Stomach smooth muscle (tissue), 2 donors: ENCODE measurements around the gene HK2.
"Not testable (repeated sequence)": the region's sequence is repeated elsewhere in the genome, so short reads cannot be mapped to it uniquely, and the experiment has no call there.

ENCODE experiments used
- H3K27ac ChIP-seq: one replicate; pipeline ENCODE4 v1.7.0; 2013; ENCODE audit warnings: mild to moderate bottlenecking, low read length, inconsistent platforms
- H3K27me3 ChIP-seq, 2 donors: one replicate each; pipeline ENCODE4 v1.7.0; 2013; ENCODE audit warnings: low read length in 2 of 2; ENCODE audit not compliant: insufficient read depth in 2 of 2, control insufficient read depth in 1 of 2
- H3K36me3 ChIP-seq, 2 donors: one replicate each; pipeline ENCODE4 v1.7.0; 2013; ENCODE audit warnings: low read length in 2 of 2; ENCODE audit not compliant: control insufficient read depth in 2 of 2, insufficient read depth in 2 of 2
- H3K4me1 ChIP-seq: one replicate; pipeline ENCODE4 v1.7.0; 2013; ENCODE audit warnings: low read length; ENCODE audit not compliant: control insufficient read depth, insufficient read depth
- H3K4me3 ChIP-seq, 2 donors: one replicate each; pipeline ENCODE4 v1.7.0; 2013; ENCODE audit warnings: low read length in 2 of 2
- H3K9ac ChIP-seq, 2 donors: one replicate each; pipeline ENCODE4 v1.7.0; 2013; ENCODE audit warnings: low read length in 2 of 2, mild to moderate bottlenecking in 1 of 2
- H3K9me3 ChIP-seq, 2 donors: one replicate each; pipeline ENCODE4 v1.7.0; 2013; ENCODE audit warnings: low read length in 2 of 2; ENCODE audit not compliant: control insufficient read depth in 2 of 2
- donor health status: healthy.
- donor health status: Pancreatic carcinoma.

The HK2 gene

GRCh38 chr2:74833418-74834233 lies at the start of gene HK2:
HK2 (plus strand) TSS chr2:74834127; CDS start chr2:74834581, 454 bp downstream.
- Histone ChIP-seq H3K4me3 (peak within 1 kb of the TSS; percentile 62 to 76), H3K27ac (no peak within 1 kb of the TSS), H3K4me1 (peaks cover 18% of the 10 kb centered on the region), H3K9me3 (no peaks in the 10 kb centered on the region), H3K27me3 (peaks cover 2 to 28% of the 10 kb centered on the region in 2 donors), H3K9ac (peak within 1 kb of the TSS in 1 of 2 donors; percentile 53), H3K36me3 (no peaks in the 10 kb centered on the region)

GRCh38 chr2:74789271-74789670 lies 44.7 kb upstream of the HK2 start:
- Histone ChIP-seq H3K27ac (no peak overlapping the region), H3K9ac (no peak overlapping the region), H3K4me3 (no peak overlapping the region), H3K27me3 (no peaks in the 10 kb centered on the region), H3K9me3 (peaks cover 0 to 6% of the 10 kb centered on the region in 2 donors), H3K4me1 (no peaks in the 10 kb centered on the region), H3K36me3 (no peaks in the 10 kb centered on the region)

DNA sequence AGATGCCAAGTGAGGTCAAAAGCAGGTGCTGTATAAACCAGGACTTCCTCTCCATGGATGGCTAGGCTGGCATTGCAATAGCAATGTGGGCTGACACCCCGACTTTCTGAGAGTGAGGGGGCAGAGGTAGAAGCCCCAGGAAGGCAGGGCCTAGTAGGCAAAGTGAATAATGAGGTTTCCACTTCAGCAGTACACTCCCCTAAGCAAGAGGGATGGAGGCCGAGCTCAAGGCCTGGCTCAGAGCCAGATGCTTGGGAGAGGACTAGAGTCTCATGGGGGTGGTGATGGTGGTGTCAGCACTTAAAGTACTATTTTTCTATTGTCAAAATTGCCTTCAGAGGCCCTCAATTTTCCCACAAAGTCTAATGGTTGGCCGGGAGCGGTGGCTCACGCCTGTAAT lies 41.6 kb upstream of the HK2 start:
- no peak overlapping the region for H3K4me3 ChIP-seq
- no peaks in the 10 kb centered on the region for H3K4me1 ChIP-seq
- H3K9me3 ChIP-seq, result peaks cover 0 to 6% of the 10 kb centered on the region in 2 donors
- no peak overlapping the region for H3K27ac ChIP-seq
- no peak overlapping the region for H3K9ac ChIP-seq
- H3K27me3 ChIP-seq, result no peaks in the 10 kb centered on the region
- H3K36me3 ChIP-seq, result no peaks in the 10 kb centered on the region

- H3K27ac ChIP-seq, result not testable (repeated sequence)
Observed at GRCh38 chr2:74794878-74795277, 39.0 kb upstream of the HK2 start.

DNA sequence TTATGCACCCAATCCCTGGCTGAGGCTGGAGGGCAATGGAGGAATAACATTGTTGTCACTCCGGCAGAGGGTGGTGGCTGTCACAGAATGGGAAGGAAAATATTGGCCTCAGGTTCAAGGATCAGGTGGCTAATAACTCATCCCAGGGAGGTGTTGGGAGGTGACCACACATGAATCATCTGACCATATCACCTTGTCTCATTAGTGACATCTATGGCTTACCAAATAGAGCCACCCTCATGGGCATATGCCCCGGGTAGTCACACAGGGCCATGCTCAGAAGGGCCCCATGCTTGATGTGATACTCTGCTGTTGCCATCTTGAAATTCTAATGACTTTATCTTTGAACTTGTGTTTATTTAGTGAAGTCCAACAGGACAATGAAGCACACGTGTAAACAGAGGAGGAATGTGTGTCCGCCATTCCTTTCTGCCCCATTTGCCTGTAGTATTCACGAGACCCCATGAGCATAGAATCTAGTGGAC lies 27.5 kb upstream of the HK2 start:
- Histone ChIP-seq H3K4me1 (no peaks in the 10 kb centered on the region), H3K9me3 (no peaks in the 10 kb centered on the region), H3K36me3 (no peaks in the 10 kb centered on the region), H3K9ac (no peak overlapping the region), H3K27me3 (no peaks in the 10 kb centered on the region), H3K4me3 (no peak overlapping the region), H3K27ac (no peak overlapping the region)

More at GRCh38 chr2:74794878-74795277, 39.0 kb upstream of the HK2 start:
- not testable (repeated sequence) for H3K9me3 ChIP-seq, H3K9ac ChIP-seq, H3K4me1 ChIP-seq, H3K36me3 ChIP-seq, H3K27me3 ChIP-seq, H3K4me3 ChIP-seq

DNA sequence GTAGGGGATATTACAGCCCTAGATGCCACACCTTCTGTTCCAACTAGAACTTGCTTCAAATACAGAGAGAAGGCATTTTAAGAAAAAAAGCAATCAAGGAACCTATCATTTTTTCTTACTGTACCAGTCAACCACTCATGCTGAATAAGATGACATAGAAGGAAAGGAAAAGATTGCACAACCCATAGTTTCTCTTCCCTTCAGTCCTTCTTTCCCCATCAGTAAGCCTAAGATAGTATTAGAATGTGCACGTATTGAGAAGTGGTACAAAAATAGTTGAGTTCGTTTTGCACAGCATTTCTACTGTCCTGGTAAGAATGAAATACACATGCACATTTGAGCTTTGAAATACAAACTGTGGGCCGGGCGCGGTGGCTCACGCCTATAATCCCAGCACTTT lies 27.0 kb upstream of the HK2 start:
- Histone ChIP-seq H3K36me3 (no peaks in the 10 kb centered on the region), H3K4me1 (no peaks in the 10 kb centered on the region), H3K27ac (no peak overlapping the region), H3K9ac (no peak overlapping the region), H3K27me3 (no peaks in the 10 kb centered on the region), H3K4me3 (no peak overlapping the region), H3K9me3 (no peaks in the 10 kb centered on the region)

DNA sequence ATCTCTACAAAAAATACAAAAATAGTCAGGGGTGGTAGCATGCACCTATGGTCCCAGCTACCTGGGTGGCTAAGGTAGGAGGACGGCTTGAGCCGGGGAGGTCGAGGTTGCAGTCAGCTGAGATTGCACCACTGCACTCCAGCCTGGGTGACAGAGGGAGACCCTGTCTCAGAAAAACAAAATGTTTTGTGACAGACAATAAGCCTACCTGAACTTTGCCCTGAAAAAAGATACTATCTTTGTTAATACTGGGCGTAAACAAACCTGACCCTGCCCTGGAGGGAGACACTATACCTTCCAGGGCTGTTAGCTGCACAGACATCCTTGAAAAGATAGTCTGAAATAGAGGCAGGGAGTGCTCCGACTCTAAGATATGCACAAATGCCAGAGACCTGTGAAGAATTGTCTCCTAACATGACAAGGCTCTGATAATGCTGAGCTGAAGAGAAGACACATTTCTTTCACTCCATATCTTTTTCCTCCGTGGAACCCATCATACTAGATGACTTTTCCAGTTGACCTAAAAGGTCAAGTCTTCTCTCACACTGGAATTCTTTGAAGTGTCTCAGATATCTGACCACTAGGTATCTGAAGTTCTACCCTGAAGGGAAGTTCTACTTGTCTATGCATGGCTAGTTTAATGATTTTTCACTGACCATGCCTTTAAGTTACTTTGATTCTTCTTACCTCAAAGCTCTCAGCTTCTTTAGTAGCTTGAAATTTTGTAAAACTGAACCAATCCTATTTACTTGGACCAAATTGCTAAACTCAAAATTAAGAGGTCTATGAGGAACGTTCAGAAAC lies 20.9 kb upstream of the HK2 start:
- Histone ChIP-seq H3K4me1 (no peaks in the 10 kb centered on the region), H3K27ac (no peak overlapping the region), H3K4me3 (no peak overlapping the region), H3K9ac (no peak overlapping the region), H3K36me3 (no peaks in the 10 kb centered on the region), H3K9me3 (no peaks in the 10 kb centered on the region), H3K27me3 (peaks cover 0 to 3% of the 10 kb centered on the region in 2 donors)

- peaks cover 0 to 3% of the 10 kb centered on the region in 2 donors for H3K27me3 ChIP-seq
- no peak overlapping the region for H3K4me3 ChIP-seq
- no peak overlapping the region for H3K9ac ChIP-seq
- H3K36me3 ChIP-seq, result no peaks in the 10 kb centered on the region
- no peaks in the 10 kb centered on the region for H3K9me3 ChIP-seq
- no peak overlapping the region for H3K27ac ChIP-seq
- H3K4me1 ChIP-seq, result no peaks in the 10 kb centered on the region
Observed at GRCh38 chr2:74814102-74814501, 19.8 kb upstream of the HK2 start.

DNA sequence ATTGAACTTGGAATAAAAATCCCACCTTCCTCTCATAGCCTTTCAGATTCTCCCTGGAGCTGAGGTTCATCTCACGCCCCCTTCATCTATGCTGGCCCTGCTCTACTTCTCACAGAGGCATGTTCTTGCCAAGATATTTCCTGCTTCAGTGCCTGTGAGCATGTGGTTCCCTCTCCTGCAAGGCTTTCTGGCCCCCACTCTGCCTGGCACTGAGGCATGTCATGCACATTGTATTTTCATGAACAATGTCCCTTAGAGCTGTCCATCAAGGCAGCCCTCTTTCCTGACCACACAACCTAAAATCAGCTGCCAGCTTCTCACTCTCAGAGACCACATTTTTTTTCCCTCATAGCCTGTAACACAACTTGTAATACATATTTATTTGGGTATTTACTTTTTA lies 18.0 kb upstream of the HK2 start:
- no peaks in the 10 kb centered on the region for H3K36me3 ChIP-seq
- H3K9me3 ChIP-seq, result no peaks in the 10 kb centered on the region
- H3K9ac ChIP-seq, result no peak overlapping the region
- no peaks in the 10 kb centered on the region for H3K4me1 ChIP-seq
- H3K27me3 ChIP-seq, result peaks cover 0 to 3% of the 10 kb centered on the region in 2 donors
- no peak overlapping the region for H3K27ac ChIP-seq
- no peak overlapping the region for H3K4me3 ChIP-seq

GRCh38 chr2:74816540-74817303 lies 17.2 kb upstream of the HK2 start:
- H3K4me3 ChIP-seq, result no peak overlapping the region
- no peaks in the 10 kb centered on the region for H3K4me1 ChIP-seq
- peaks cover 0 to 3% of the 10 kb centered on the region in 2 donors for H3K27me3 ChIP-seq
- no peak overlapping the region for H3K27ac ChIP-seq
- no peaks in the 10 kb centered on the region for H3K9me3 ChIP-seq
- H3K9ac ChIP-seq, result no peak overlapping the region
- no peaks in the 10 kb centered on the region for H3K36me3 ChIP-seq
